Cardiac septum (tissue), 1 donor: ENCODE data around the gene SDK1. TPM values are rescaled to one million over a fixed set of nuclear protein-coding genes. Genes with fewer than 3 reads are reported as not detected.
"Not testable (repeated sequence)": the region's sequence is repeated elsewhere in the genome, so short reads cannot be mapped to it uniquely, and the experiment has no call there.

Experiments
- DNase-seq: peaks from one replicate; pipeline ENCODE4 v3.0.0-alpha.2; 2020; ENCODE audit warnings: low spot score
- intact Hi-C: fragments of 100-400 bp; cut with DNase I; formaldehyde crosslinking; loops from one replicate; pipeline ENCODE4 v1.14.0; 2022
- total RNA-seq: library from RNA; stranded (reverse); fragmentation: NEBNext Ultra II Directional; extraction: Animal tissue kit (Norgen Biotek cat#: 25700); gene quantifications from one replicate; pipeline ENCODE4 v1.2.1, GENCODE V29; 2021
- donor health status: DM: no; HTN: no; CAD: no.

The SDK1 gene
- total RNA-seq, 1 donor from 2014 or later, result 0.32 TPM

DNA sequence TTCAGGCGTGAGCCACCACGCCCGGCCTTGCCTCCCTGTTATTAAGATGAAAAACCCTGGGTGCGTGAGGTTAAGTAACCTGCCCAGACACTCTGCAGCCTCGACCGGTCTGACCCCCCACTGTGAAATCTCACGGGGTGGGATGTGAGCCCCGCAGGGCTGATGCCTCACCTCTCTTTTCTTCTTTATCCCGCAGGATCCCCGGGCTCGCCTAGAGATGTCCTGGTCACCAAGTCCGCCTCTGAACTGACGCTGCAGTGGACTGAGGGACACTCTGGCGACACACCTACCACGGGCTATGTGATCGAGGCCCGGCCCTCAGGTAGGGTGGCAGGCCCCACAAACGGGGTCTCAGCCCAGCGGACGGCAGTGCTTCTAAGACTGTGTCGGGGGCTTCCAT, 920.0 kb downstream of the SDK1 start:
- DNase-seq, result no peak
- intact Hi-C loops, result no loop called here

DNA sequence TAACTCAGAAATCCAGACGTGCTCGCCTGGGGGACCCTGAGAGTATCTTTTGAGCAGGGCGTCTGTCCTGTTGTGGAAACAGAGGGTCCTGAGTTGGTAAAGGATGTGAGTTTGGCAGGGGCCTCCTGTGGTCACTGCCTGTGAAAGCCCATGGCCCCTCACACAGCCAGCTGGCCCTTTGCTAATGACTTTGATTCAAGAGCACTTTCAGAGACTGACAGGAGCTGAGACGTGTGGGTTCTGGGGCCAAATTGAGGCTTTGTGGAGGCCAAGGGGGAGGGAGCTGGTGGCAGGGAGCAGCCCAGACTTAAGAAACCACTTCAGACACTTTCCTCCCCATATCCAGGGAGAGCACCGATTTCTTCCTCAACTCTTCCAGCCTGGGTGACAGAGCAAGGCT, 921.6 kb downstream of the SDK1 start:
- DNase-seq, result no peak
- intact Hi-C loops, result no loop called here

DNA sequence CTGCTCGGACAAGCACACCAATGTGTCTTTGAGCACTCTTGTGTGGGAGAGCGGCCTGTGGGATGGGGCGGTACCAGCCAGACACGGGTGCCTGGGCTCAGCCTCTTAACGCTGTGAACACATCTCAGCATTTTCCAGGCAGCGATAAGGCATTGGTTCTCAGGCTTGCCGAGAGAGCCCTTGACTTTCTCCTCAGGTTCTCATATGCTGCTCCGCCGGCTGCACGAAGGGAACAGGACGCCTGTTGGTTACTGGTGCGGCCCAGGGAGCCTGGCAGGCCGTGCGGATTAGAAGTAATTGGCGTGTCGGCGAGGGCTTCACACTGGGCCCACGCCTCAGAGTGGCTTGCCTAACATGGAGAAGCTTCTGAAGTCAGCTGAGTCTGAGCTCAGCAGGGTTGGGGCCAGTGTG, 924.3 kb downstream of the SDK1 start:
- DNase-seq, result no peak
- intact Hi-C loops, result no loop called here

- intact Hi-C loops, result no loop called here
These were observed 925.0 kb downstream of the SDK1 start for GRCh38 chr7:4225881-4226523.

GRCh38 chr7:4226524-4226882, 925.5 kb downstream of the SDK1 start:
- intact Hi-C loops, result no loop called here
- DNase-seq, result no peak

More at GRCh38 chr7:4225881-4226523, 925.0 kb downstream of the SDK1 start:
- no peak for DNase-seq

DNA sequence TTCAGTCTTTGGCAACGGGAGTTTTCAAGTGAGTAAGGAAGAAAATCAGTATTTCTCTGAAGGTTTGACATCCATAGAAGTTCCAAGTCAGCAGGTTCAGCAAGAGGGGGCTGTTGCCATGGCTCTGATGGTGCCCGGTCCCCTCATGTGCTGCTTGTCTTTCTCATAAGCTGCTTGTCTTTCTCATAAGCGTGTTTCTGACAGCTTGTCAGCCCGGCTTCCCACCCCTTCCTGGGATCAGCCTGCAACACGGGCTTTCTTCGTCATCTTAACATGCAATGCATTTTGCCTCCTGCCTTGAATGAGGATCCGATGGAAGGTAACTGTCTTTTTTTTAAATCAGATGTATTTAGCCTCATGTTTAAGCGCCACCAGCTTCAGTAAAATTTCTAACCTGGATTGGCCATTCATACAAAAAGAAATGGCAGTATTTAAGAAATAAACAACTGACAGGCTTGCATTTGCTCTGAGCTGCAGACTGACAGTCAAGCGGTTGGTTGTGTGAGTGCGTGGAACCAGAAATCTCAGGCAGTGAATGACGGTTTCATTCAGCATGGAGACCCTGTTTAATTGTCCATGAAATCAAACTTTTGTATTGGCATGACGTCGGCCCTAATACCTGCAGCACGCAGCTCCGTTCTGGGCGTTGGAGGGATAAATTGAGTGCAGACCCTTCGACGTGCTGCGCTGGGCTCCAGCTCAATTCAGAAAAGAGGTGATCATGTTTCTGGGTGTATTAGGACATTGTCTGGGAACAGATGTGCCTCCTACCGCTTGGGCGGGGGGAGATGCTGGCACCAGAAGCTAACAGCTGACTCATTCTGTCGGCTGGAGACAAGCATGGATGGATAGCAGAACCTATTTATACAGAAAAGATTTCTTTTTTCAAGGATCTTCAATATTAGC, 926.3 kb downstream of the SDK1 start:
- no peak for DNase-seq
- intact Hi-C loops, result no loop called here

- intact Hi-C loops, result no loop called here
These were observed 929.3 kb downstream of the SDK1 start for GRCh38 chr7:4230352-4230751.

GRCh38 chr7:4233146-4233545, 932.1 kb downstream of the SDK1 start:
- intact Hi-C loops, result no loop called here
- peak; percentile 63 for DNase-seq

More at GRCh38 chr7:4230352-4230751, 929.3 kb downstream of the SDK1 start:
- DNase-seq, result no peak

- DNase-seq, result peak; percentile 71
- intact Hi-C loops, result no loop called here
These were observed 932.8 kb downstream of the SDK1 start for GRCh38 chr7:4233621-4234497.

DNA sequence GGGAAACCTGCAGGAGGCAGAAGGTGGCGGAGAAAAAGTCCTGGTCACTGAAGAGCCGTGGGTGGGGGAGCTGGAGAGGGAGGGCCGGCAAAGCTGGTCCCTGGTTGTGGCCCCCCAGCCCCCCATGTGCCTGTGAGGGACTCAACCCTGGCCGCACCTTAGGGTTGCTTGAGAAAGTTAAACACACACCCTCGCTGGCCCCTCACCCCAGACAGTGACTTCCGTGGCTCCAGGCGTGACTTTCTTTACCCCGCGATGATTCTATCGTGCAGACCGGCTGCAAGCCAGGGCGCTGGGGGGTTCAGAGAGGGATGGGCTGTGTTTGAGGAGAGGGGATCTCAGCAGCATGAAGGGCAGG, 933.4 kb downstream of the SDK1 start:
- intact Hi-C loops, result no loop called here
- peak; percentile 41 for DNase-seq

DNA sequence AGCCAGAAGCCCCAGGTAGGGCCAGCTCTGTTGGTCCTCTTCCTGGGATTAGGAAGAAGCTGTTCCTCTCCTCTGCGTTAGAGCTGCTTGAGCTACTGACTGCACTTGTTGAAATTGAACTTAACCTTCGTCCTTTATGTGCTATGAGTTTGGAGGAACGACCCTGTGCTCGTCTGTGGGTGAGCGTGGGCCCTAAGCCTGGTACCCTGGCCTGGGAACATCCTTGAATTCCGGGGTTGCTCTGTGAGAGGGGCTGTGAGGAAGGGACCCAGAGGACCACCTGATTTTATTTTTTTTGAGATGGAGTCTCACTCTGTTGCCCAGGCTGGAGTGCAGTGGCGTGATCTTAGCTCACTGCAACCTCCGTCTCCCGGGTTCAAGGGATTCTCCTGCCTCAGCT, 933.8 kb downstream of the SDK1 start:
- intact Hi-C loops, result no loop called here

DNA sequence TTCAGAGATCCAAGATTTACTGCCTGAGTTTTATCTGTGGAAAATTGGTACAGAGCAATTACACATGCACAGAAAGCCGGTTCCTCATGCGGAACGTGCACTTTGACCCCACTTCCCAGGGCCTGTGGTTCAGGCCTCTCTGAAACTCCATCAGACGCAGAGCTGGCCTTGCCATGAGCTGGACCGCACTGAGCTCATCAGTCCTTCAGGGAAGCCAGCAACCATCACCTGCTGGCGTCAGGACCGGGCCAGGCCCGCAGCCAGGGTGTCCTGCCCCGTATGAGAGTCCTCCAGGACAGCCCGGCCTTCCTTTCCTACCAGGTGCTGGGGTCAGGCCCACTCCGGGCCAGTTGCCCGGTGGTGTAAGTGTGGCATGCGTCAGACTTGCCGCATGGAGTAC, 934.5 kb downstream of the SDK1 start:
- peak; percentile 72 for DNase-seq
- intact Hi-C loops, result no loop called here

More for the DNA sequence above, 933.8 kb downstream of the SDK1 start:
- DNase-seq, result no peak

DNA sequence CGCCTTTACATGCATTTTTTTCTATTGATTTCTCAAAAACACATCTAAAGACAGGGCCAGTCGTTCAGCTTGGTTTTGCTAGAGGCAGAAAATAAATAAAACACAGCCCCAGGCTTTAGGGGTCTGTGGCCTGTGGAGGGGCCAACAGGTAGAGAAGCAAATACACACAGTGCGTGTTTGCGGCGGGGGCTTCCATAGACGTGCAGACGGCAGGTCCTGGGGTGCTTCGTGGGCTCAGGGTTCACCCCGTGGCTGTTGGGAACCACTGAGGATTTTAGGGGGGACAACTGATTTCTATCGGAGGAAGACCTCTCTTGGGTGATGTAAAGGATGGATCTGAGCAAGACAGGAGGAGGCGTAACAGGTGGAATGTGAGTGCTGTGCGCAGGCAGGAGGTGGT, 935.3 kb downstream of the SDK1 start:
- peak; percentile 54 for DNase-seq
- intact Hi-C loops, result no loop called here

- intact Hi-C loops, result not testable (repeated sequence)
These were observed 935.8 kb downstream of the SDK1 start for GRCh38 chr7:4236873-4237272.

GRCh38 chr7:4237296-4238235, 936.5 kb downstream of the SDK1 start:
- intact Hi-C loops, result no loop called here

More at GRCh38 chr7:4236873-4237272, 935.8 kb downstream of the SDK1 start:
- peak; percentile 3 for DNase-seq

DNA sequence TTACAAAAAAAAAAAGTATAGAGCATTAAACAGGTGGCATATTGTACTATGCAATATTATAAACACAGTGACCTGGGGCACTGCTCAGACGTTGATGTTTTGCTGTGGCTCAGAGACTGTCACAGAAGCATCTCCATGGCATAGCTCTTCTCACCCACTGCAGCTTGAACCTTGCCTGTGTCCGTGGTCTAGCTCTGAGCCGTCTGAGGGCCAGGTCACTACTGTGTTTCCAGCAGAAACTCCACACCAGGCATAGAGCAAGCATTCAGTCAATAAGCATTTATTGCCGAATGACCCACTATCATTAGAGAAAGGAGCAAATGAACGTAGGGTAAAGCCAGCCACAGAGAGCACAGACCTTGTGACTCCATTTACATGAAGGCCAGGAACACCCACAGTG, 937.8 kb downstream of the SDK1 start:
- intact Hi-C loops, result no loop called here
- DNase-seq, result peak; percentile 51

More at GRCh38 chr7:4237296-4238235, 936.5 kb downstream of the SDK1 start:
- DNase-seq, result peak; percentile 73

GRCh38 chr7:4240042-4240441, 939.0 kb downstream of the SDK1 start:
- intact Hi-C loops, result no loop called here
- no peak for DNase-seq

GRCh38 chr7:4240520-4241303, 939.7 kb downstream of the SDK1 start:
- DNase-seq, result peak; percentile 31
- intact Hi-C loops, result no loop called here
